Neural crest cell (in vitro differentiated cells): ENCODE data around the gene TIGD6. TPM values are rescaled to one million over a fixed set of nuclear protein-coding genes. Genes with fewer than 3 reads are reported as not detected.

Source experiments
- DNase-seq: peaks from one replicate; pipeline ENCODE4 v3.0.0; 2021; ENCODE audit warnings: low read depth, mixed read lengths, low spot score
- H3K27ac Mint-ChIP-seq: one replicate; pipeline ENCODE4 v1.8.0; 2021; ENCODE audit warnings: mild to moderate bottlenecking, mixed read lengths; ENCODE audit not compliant: unreplicated experiment
- H3K27me3 Mint-ChIP-seq: 2 replicates; pipeline ENCODE4 v1.8.0; 2021; ENCODE audit warnings: low read depth, mild to moderate bottlenecking, mixed read lengths
- H3K36me3 Mint-ChIP-seq: 2 replicates; pipeline ENCODE4 v1.8.0; 2021; ENCODE audit warnings: low read depth, mild to moderate bottlenecking, mixed read lengths
- H3K4me1 Mint-ChIP-seq: 2 replicates; pipeline ENCODE4 v1.8.0; 2021; ENCODE audit warnings: mixed read lengths
- H3K4me3 Mint-ChIP-seq: one replicate; pipeline ENCODE4 v1.8.0; 2021; ENCODE audit warnings: mild to moderate bottlenecking, mixed read lengths
- H3K9me3 Mint-ChIP-seq: 2 replicates; pipeline ENCODE4 v1.8.0; 2021; ENCODE audit warnings: mixed read lengths
- CTCF ChIP-seq: fragments of 200-600 bp; sonication (generic); conservative IDR thresholded peaks from 2 replicates; pipeline ENCODE4 v1.5.0; 2021; ENCODE audit warnings: antibody characterized with exemption, mild to moderate bottlenecking
- total RNA-seq: library from RNA; stranded (reverse); gene quantifications from 2 replicates; pipeline ENCODE4 v1.2.1, GENCODE V29; 2021

Gene TIGD6
- total RNA-seq, 1 donor from 2014 or later = 5.9 TPM

GRCh38 chr5:150043657-150044328 is 43.3 kb upstream of the TIGD6 start:
- no peaks in the 10 kb centered on the region for H3K4me1 Mint-ChIP-seq
- peaks cover 19% of the 10 kb centered on the region for H3K36me3 Mint-ChIP-seq
- no peaks in the 10 kb centered on the region for H3K9me3 Mint-ChIP-seq
- no peak overlapping the region for H3K27ac Mint-ChIP-seq
- no peak overlapping the region for H3K4me3 Mint-ChIP-seq
- no peak for TF ChIP-seq CTCF
- no peaks in the 10 kb centered on the region for H3K27me3 Mint-ChIP-seq
- no peak for DNase-seq

GRCh38 chr5:150042459-150042858 is 42.0 kb upstream of the TIGD6 start:
- Mint-ChIP-seq H3K27me3 (no peaks in the 10 kb centered on the region), H3K9me3 (no peaks in the 10 kb centered on the region), H3K4me1 (no peaks in the 10 kb centered on the region), H3K36me3 (peaks cover 21% of the 10 kb centered on the region), H3K4me3 (no peak overlapping the region), H3K27ac (no peak overlapping the region)
- DNase-seq = no peak
- no peak for TF ChIP-seq CTCF

- DNase-seq = no peak
- Mint-ChIP-seq H3K27ac (no peak overlapping the region), H3K4me3 (no peak overlapping the region), H3K9me3 (no peaks in the 10 kb centered on the region), H3K36me3 (peaks cover 13% of the 10 kb centered on the region), H3K4me1 (no peaks in the 10 kb centered on the region), H3K27me3 (no peaks in the 10 kb centered on the region)
- TF ChIP-seq CTCF = no peak
Observed at GRCh38 chr5:150038547-150038946, 38.1 kb upstream of the TIGD6 start.

- H3K4me3 Mint-ChIP-seq = no peak overlapping the region
Observed at GRCh38 chr5:150036513-150036912, 36.1 kb upstream of the TIGD6 start.

GRCh38 chr5:150035139-150035895 is 34.9 kb upstream of the TIGD6 start:
- no peaks in the 10 kb centered on the region for H3K9me3 Mint-ChIP-seq
- H3K27ac Mint-ChIP-seq = no peak overlapping the region
- H3K36me3 Mint-ChIP-seq = peaks cover 8% of the 10 kb centered on the region

More at GRCh38 chr5:150036513-150036912, 36.1 kb upstream of the TIGD6 start:
- Mint-ChIP-seq H3K4me1 (no peaks in the 10 kb centered on the region), H3K9me3 (no peaks in the 10 kb centered on the region), H3K36me3 (peaks cover 10% of the 10 kb centered on the region), H3K27me3 (no peaks in the 10 kb centered on the region), H3K27ac (no peak overlapping the region)
- no peak for DNase-seq
- no peak for TF ChIP-seq CTCF

More at GRCh38 chr5:150035139-150035895, 34.9 kb upstream of the TIGD6 start:
- no peak for DNase-seq
- no peaks in the 10 kb centered on the region for H3K27me3 Mint-ChIP-seq
- H3K4me1 Mint-ChIP-seq = no peaks in the 10 kb centered on the region
- H3K4me3 Mint-ChIP-seq = no peak overlapping the region
- no peak for TF ChIP-seq CTCF
